MM.1S (cell line): Measurements from ENCODE around the gene GPHN.
"Not testable (repeated sequence)": the region's sequence is repeated elsewhere in the genome, so short reads cannot be mapped to it uniquely, and the experiment has no call there.

Experiments
- DNase-seq: peaks from one replicate; pipeline ENCODE4 v3.0.0-alpha.2; 2015
- H2AFZ ChIP-seq: fragments of 300-600 bp; sonication (generic); 2 replicates; pipeline ENCODE4 v1.6.0; 2016; ENCODE audit warnings: antibody characterized with exemption, low read length
- H3F3A ChIP-seq: fragments of 300-600 bp; sonication (generic); 2 replicates; pipeline ENCODE4 v1.6.1; 2016; ENCODE audit warnings: mild to moderate bottlenecking, antibody characterized with exemption, low read length, moderate library complexity, mixed read lengths; ENCODE audit not compliant: insufficient read depth
- H3K27ac ChIP-seq: fragments of 300-600 bp; sonication (generic); 2 replicates; pipeline ENCODE4 v1.5.1; 2016; ENCODE audit warnings: mild to moderate bottlenecking, low read length
- H3K27me3 ChIP-seq: fragments of 300-600 bp; sonication (generic); replicated peaks from 2 replicates; pipeline ENCODE4 v1.6.0; 2016; ENCODE audit warnings: low read length; ENCODE audit not compliant: insufficient read depth
- H3K36me3 ChIP-seq: fragments of 300-600 bp; sonication (generic); replicated peaks from 2 replicates; pipeline ENCODE4 v1.6.1; 2016; ENCODE audit warnings: mild to moderate bottlenecking, low read length, mixed read lengths; ENCODE audit not compliant: insufficient read depth
- H3K4me1 ChIP-seq: fragments of 300-600 bp; sonication (generic); 2 replicates; pipeline ENCODE4 v1.6.1; 2016; ENCODE audit warnings: low read length, mixed read lengths
- H3K4me2 ChIP-seq: fragments of 300-600 bp; sonication (generic); 2 replicates; pipeline ENCODE4 v1.6.0; 2016; ENCODE audit warnings: low read depth, low read length
- H3K4me3 ChIP-seq: fragments of 300-600 bp; sonication (generic); 2 replicates; pipeline ENCODE4 v1.5.1; 2016; ENCODE audit warnings: low read length, mixed read lengths
- H3K79me2 ChIP-seq: fragments of 300-600 bp; sonication (generic); 2 replicates; pipeline ENCODE4 v1.6.1; 2016; ENCODE audit warnings: mixed run types, low read length, mixed read lengths
- H3K9ac ChIP-seq: fragments of 300-600 bp; sonication (generic); 2 replicates; pipeline ENCODE4 v1.6.1; 2016; ENCODE audit warnings: low read length, mixed read lengths
- H3K9me2 ChIP-seq: fragments of 300-600 bp; sonication (generic); replicated peaks from 2 replicates; pipeline ENCODE4 v1.6.1; 2016; ENCODE audit warnings: mild to moderate bottlenecking, low read length, mixed read lengths; ENCODE audit not compliant: insufficient read depth
- H3K9me3 ChIP-seq: fragments of 300-600 bp; sonication (generic); replicated peaks from 2 replicates; pipeline ENCODE4 v1.6.1; 2016; ENCODE audit warnings: mild to moderate bottlenecking, low read length, mixed read lengths; ENCODE audit not compliant: insufficient read depth
- H4K20me1 ChIP-seq: fragments of 300-600 bp; sonication (generic); 2 replicates; pipeline ENCODE4 v1.6.1; 2016; ENCODE audit warnings: mild to moderate bottlenecking, low read length, moderate library complexity, mixed read lengths; ENCODE audit not compliant: insufficient read depth
- CTCF ChIP-seq: fragments of 300-600 bp; sonication (generic); IDR thresholded peaks from 2 replicates; pipeline ENCODE4 v1.5.1; 2016; ENCODE audit warnings: antibody characterized with exemption, low read length, mixed read lengths
- EZH2 ChIP-seq: fragments of 300-600 bp; sonication (generic); optimal IDR thresholded peaks from 2 replicates; pipeline ENCODE3; 2017; ENCODE audit warnings: low read depth, mild to moderate bottlenecking, antibody characterized with exemption, low read length, mixed read lengths
- EZH2phosphoT487 ChIP-seq: fragments of 300-600 bp; sonication (generic); IDR thresholded peaks from 2 replicates; pipeline ENCODE4 v1.6.1; 2018; ENCODE audit warnings: antibody characterized with exemption, low read length

GPHN gene

GRCh38 chr14:66575939-66576338, 68.0 kb downstream of the GPHN start:
- Histone ChIP-seq H4K20me1 (no peaks in the 10 kb centered on the region), H3K36me3 (no peaks in the 10 kb centered on the region), H3F3A (no peaks in the 10 kb centered on the region), H3K4me1 (no peaks in the 10 kb centered on the region), H3K4me2 (no peak overlapping the region), H3K79me2 (peaks cover 27% of the 10 kb centered on the region), H3K9ac (no peak overlapping the region), H2AFZ (no peak overlapping the region), H3K27me3 (no peaks in the 10 kb centered on the region), H3K27ac (no peak overlapping the region), H3K4me3 (no peak overlapping the region), H3K9me2 (no peaks in the 10 kb centered on the region), H3K9me3 (no peaks in the 10 kb centered on the region)
- TF ChIP-seq EZH2 = no peak
- no peak for TF ChIP-seq CTCF
- no peak for TF ChIP-seq EZH2phosphoT487
- no peak for DNase-seq

GRCh38 chr14:66587753-66588152, 79.8 kb downstream of the GPHN start:
- not testable (repeated sequence) for H3K27me3 ChIP-seq, H3K36me3 ChIP-seq, H3K79me2 ChIP-seq, H3F3A ChIP-seq, H3K27ac ChIP-seq, DNase-seq, H4K20me1 ChIP-seq, H3K4me1 ChIP-seq, H3K4me3 ChIP-seq, H3K9me2 ChIP-seq, H3K9ac ChIP-seq, H3K4me2 ChIP-seq, H3K9me3 ChIP-seq, H2AFZ ChIP-seq

- no peaks in the 10 kb centered on the region for H3K79me2 ChIP-seq
- no peaks in the 10 kb centered on the region for H3K36me3 ChIP-seq
- no peak overlapping the region for H3K27ac ChIP-seq
- H3K4me3 ChIP-seq = no peak overlapping the region
- H2AFZ ChIP-seq = no peak overlapping the region
- no peak overlapping the region for H3K4me2 ChIP-seq
- TF ChIP-seq EZH2 = no peak
- no peak for TF ChIP-seq EZH2phosphoT487
- TF ChIP-seq CTCF = no peak
- H3K4me1 ChIP-seq = no peaks in the 10 kb centered on the region
- no peaks in the 10 kb centered on the region for H3F3A ChIP-seq
- no peaks in the 10 kb centered on the region for H4K20me1 ChIP-seq
- no peaks in the 10 kb centered on the region for H3K9me3 ChIP-seq
- H3K27me3 ChIP-seq = no peaks in the 10 kb centered on the region
- H3K9me2 ChIP-seq = no peaks in the 10 kb centered on the region
- no peak overlapping the region for H3K9ac ChIP-seq
- no peak for DNase-seq
Observed at GRCh38 chr14:66595394-66595793, 87.4 kb downstream of the GPHN start.

- Histone ChIP-seq H3F3A (no peaks in the 10 kb centered on the region), H3K36me3 (no peaks in the 10 kb centered on the region), H3K27me3 (no peaks in the 10 kb centered on the region), H3K4me2 (no peak overlapping the region), H3K4me1 (no peaks in the 10 kb centered on the region), H3K9ac (no peak overlapping the region), H3K9me3 (no peaks in the 10 kb centered on the region), H3K79me2 (no peaks in the 10 kb centered on the region), H3K9me2 (no peaks in the 10 kb centered on the region), H2AFZ (no peak overlapping the region), H3K27ac (no peak overlapping the region), H4K20me1 (no peaks in the 10 kb centered on the region), H3K4me3 (no peak overlapping the region)
- no peak for DNase-seq
- TF ChIP-seq EZH2 = no peak
- TF ChIP-seq EZH2phosphoT487 = no peak
- TF ChIP-seq CTCF = no peak
Observed at GRCh38 chr14:66596241-66596985, 88.5 kb downstream of the GPHN start.
